MM.1S (cell line): ENCODE results near the gene GPR137C.
"Not testable (repeated sequence)": the region's sequence is repeated elsewhere in the genome, so short reads cannot be mapped to it uniquely, and the experiment has no call there.

ENCODE experiments used
- DNase-seq: peaks from one replicate; pipeline ENCODE4 v3.0.0-alpha.2; 2015
- H2AFZ ChIP-seq: fragments of 300-600 bp; sonication (generic); 2 replicates; pipeline ENCODE4 v1.6.0; 2016; ENCODE audit warnings: antibody characterized with exemption, low read length
- H3F3A ChIP-seq: fragments of 300-600 bp; sonication (generic); 2 replicates; pipeline ENCODE4 v1.6.1; 2016; ENCODE audit warnings: mild to moderate bottlenecking, antibody characterized with exemption, low read length, moderate library complexity, mixed read lengths; ENCODE audit not compliant: insufficient read depth
- H3K27ac ChIP-seq: fragments of 300-600 bp; sonication (generic); 2 replicates; pipeline ENCODE4 v1.5.1; 2016; ENCODE audit warnings: mild to moderate bottlenecking, low read length
- H3K27me3 ChIP-seq: fragments of 300-600 bp; sonication (generic); replicated peaks from 2 replicates; pipeline ENCODE4 v1.6.0; 2016; ENCODE audit warnings: low read length; ENCODE audit not compliant: insufficient read depth
- H3K36me3 ChIP-seq: fragments of 300-600 bp; sonication (generic); replicated peaks from 2 replicates; pipeline ENCODE4 v1.6.1; 2016; ENCODE audit warnings: mild to moderate bottlenecking, low read length, mixed read lengths; ENCODE audit not compliant: insufficient read depth
- H3K4me1 ChIP-seq: fragments of 300-600 bp; sonication (generic); 2 replicates; pipeline ENCODE4 v1.6.1; 2016; ENCODE audit warnings: low read length, mixed read lengths
- H3K4me2 ChIP-seq: fragments of 300-600 bp; sonication (generic); 2 replicates; pipeline ENCODE4 v1.6.0; 2016; ENCODE audit warnings: low read depth, low read length
- H3K4me3 ChIP-seq: fragments of 300-600 bp; sonication (generic); 2 replicates; pipeline ENCODE4 v1.5.1; 2016; ENCODE audit warnings: low read length, mixed read lengths
- H3K79me2 ChIP-seq: fragments of 300-600 bp; sonication (generic); 2 replicates; pipeline ENCODE4 v1.6.1; 2016; ENCODE audit warnings: mixed run types, low read length, mixed read lengths
- H3K9ac ChIP-seq: fragments of 300-600 bp; sonication (generic); 2 replicates; pipeline ENCODE4 v1.6.1; 2016; ENCODE audit warnings: low read length, mixed read lengths
- H3K9me2 ChIP-seq: fragments of 300-600 bp; sonication (generic); replicated peaks from 2 replicates; pipeline ENCODE4 v1.6.1; 2016; ENCODE audit warnings: mild to moderate bottlenecking, low read length, mixed read lengths; ENCODE audit not compliant: insufficient read depth
- H3K9me3 ChIP-seq: fragments of 300-600 bp; sonication (generic); replicated peaks from 2 replicates; pipeline ENCODE4 v1.6.1; 2016; ENCODE audit warnings: mild to moderate bottlenecking, low read length, mixed read lengths; ENCODE audit not compliant: insufficient read depth
- H4K20me1 ChIP-seq: fragments of 300-600 bp; sonication (generic); 2 replicates; pipeline ENCODE4 v1.6.1; 2016; ENCODE audit warnings: mild to moderate bottlenecking, low read length, moderate library complexity, mixed read lengths; ENCODE audit not compliant: insufficient read depth
- EZH2 ChIP-seq: fragments of 300-600 bp; sonication (generic); optimal IDR thresholded peaks from 2 replicates; pipeline ENCODE3; 2017; ENCODE audit warnings: low read depth, mild to moderate bottlenecking, antibody characterized with exemption, low read length, mixed read lengths
- EZH2phosphoT487 ChIP-seq: fragments of 300-600 bp; sonication (generic); IDR thresholded peaks from 2 replicates; pipeline ENCODE4 v1.6.1; 2018; ENCODE audit warnings: antibody characterized with exemption, low read length
- TF ChIP-seq, protein P1 (sequence below): fragments of 300-600 bp; sonication (generic); IDR thresholded peaks from 2 replicates; pipeline ENCODE4 v1.5.1; 2016; ENCODE audit warnings: antibody characterized with exemption, low read length, mixed read lengths

The GPR137C gene

DNA sequence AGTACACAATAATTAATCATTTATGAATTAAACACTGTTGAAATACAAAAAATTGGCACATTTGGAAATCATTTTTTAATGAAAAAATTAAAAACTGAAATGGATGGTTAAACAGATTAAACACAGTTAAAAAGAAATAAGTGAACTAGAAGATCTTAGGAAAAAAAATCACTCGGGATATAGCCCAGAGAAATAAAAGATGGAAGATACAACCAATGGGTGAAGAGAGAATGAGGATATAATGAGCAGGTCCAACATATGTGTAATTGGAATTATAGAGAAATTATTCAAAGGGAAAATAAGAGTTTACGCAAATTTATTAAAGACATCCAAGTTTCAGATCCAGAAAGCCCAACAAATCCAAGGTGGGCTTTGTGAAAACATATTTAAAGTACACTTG lies 6.1 kb downstream of the GPR137C start:
- TF ChIP-seq, protein P1, sequence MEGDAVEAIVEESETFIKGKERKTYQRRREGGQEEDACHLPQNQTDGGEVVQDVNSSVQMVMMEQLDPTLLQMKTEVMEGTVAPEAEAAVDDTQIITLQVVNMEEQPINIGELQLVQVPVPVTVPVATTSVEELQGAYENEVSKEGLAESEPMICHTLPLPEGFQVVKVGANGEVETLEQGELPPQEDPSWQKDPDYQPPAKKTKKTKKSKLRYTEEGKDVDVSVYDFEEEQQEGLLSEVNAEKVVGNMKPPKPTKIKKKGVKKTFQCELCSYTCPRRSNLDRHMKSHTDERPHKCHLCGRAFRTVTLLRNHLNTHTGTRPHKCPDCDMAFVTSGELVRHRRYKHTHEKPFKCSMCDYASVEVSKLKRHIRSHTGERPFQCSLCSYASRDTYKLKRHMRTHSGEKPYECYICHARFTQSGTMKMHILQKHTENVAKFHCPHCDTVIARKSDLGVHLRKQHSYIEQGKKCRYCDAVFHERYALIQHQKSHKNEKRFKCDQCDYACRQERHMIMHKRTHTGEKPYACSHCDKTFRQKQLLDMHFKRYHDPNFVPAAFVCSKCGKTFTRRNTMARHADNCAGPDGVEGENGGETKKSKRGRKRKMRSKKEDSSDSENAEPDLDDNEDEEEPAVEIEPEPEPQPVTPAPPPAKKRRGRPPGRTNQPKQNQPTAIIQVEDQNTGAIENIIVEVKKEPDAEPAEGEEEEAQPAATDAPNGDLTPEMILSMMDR, result no peak
- TF ChIP-seq EZH2 (no peak), EZH2phosphoT487 (no peak)
- no peaks in the 10 kb centered on the region for H3K9me3 ChIP-seq
- no peaks in the 10 kb centered on the region for H3K36me3 ChIP-seq
- no peak overlapping the region for H3K9ac ChIP-seq
- no peaks in the 10 kb centered on the region for H3F3A ChIP-seq
- H3K4me2 ChIP-seq, result no peak overlapping the region
- H4K20me1 ChIP-seq, result no peaks in the 10 kb centered on the region
- no peak overlapping the region for H3K27ac ChIP-seq
- no peak for DNase-seq
- no peak overlapping the region for H2AFZ ChIP-seq
- H3K9me2 ChIP-seq, result no peaks in the 10 kb centered on the region
- no peaks in the 10 kb centered on the region for H3K79me2 ChIP-seq
- no peak overlapping the region for H3K4me3 ChIP-seq
- no peaks in the 10 kb centered on the region for H3K27me3 ChIP-seq
- 0 out of 2 replicates have a peak, but pooled peaks cover 3% of the 10 kb centered on the region for H3K4me1 ChIP-seq

- Histone ChIP-seq H3K4me2 (no peak overlapping the region), H3F3A (no peaks in the 10 kb centered on the region), H3K9ac (no peak overlapping the region), H3K9me3 (no peaks in the 10 kb centered on the region), H3K4me1 (no peaks in the 10 kb centered on the region), H4K20me1 (no peaks in the 10 kb centered on the region), H2AFZ (no peak overlapping the region), H3K9me2 (no peaks in the 10 kb centered on the region), H3K27ac (no peak overlapping the region), H3K36me3 (no peaks in the 10 kb centered on the region), H3K4me3 (no peak overlapping the region), H3K79me2 (no peaks in the 10 kb centered on the region), H3K27me3 (no peaks in the 10 kb centered on the region)
- no peak for DNase-seq
- TF ChIP-seq, protein P1, result no peak
- TF ChIP-seq EZH2phosphoT487, result no peak
- TF ChIP-seq EZH2, result no peak
These were observed 10.5 kb downstream of the GPR137C start for GRCh38 chr14:52563120-52563519.

DNA sequence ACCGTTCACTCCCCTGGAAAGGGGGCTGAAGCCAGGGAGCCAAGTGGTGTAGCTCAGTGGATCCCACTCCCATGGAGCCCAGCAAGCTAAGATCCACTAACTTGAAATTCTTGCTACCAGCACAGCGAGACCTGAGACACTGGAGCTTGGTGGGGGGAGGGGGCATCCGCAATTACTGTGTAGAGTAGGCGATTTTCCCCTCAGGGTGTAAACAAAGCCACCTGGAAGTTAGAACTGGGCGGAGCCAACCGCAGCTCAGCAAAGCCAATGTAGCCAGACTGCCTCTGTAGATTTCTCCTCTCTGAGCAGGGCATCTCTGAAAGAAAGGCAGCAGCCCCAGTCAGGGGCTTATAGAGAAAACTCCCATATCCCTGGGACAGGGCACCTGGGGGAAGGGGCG lies 15.8 kb downstream of the GPR137C start:
- H3K9ac ChIP-seq, H3K36me3 ChIP-seq, H3K27ac ChIP-seq, H3F3A ChIP-seq, H3K9me2 ChIP-seq, H3K4me2 ChIP-seq, H3K4me3 ChIP-seq, DNase-seq, H3K4me1 ChIP-seq, H3K27me3 ChIP-seq, H3K9me3 ChIP-seq, H4K20me1 ChIP-seq, H3K79me2 ChIP-seq, H2AFZ ChIP-seq: not testable (repeated sequence)

DNA sequence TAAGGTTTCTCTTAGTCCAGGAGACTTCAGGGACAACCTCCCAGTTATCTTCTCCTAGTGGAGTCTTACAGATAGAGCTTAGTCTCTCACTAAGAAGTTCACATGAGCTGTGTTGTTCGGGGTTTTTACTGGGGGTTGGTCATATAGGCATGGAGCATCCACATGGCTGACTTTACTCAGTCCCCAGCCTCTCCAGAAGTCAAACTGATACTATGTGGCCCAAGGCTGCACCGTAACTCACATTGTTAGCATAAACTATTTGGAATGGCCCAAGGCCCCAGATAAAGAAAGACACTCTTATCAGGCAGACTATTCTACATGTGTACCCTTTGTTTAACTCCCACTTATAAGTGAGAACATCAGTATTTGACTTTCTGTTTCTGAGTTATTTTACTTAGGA lies 23.2 kb downstream of the GPR137C start:
- TF ChIP-seq EZH2phosphoT487 (no peak), EZH2 (no peak)
- TF ChIP-seq, protein P1, result no peak
- no peaks in the 10 kb centered on the region for H3K9me2 ChIP-seq
- H3K27ac ChIP-seq, result no peak overlapping the region
- no peak for DNase-seq
- no peak overlapping the region for H2AFZ ChIP-seq
- H4K20me1 ChIP-seq, result no peaks in the 10 kb centered on the region
- no peaks in the 10 kb centered on the region for H3K4me1 ChIP-seq
- no peak overlapping the region for H3K4me2 ChIP-seq
- no peaks in the 10 kb centered on the region for H3K36me3 ChIP-seq
- no peaks in the 10 kb centered on the region for H3F3A ChIP-seq
- no peak overlapping the region for H3K9ac ChIP-seq
- H3K4me3 ChIP-seq, result no peak overlapping the region
- no peaks in the 10 kb centered on the region for H3K9me3 ChIP-seq
- no peaks in the 10 kb centered on the region for H3K79me2 ChIP-seq
- no peaks in the 10 kb centered on the region for H3K27me3 ChIP-seq
